Endothelial cell (in vitro differentiated cells): ENCODE data around the gene MCM3AP. TPM values are rescaled to one million over a fixed set of nuclear protein-coding genes. Genes with fewer than 3 reads are reported as not detected.

ENCODE experiments used
- DNase-seq: peaks from one replicate; pipeline ENCODE4 v3.0.0; 2021; ENCODE audit warnings: low spot score
- H3K27ac Mint-ChIP-seq: one replicate; pipeline ENCODE4 v1.8.0; 2021; ENCODE audit warnings: mixed read lengths, inconsistent platforms; ENCODE audit not compliant: unreplicated experiment
- H3K27me3 Mint-ChIP-seq: one replicate; pipeline ENCODE4 v1.8.0; 2021; ENCODE audit warnings: mild to moderate bottlenecking, moderate library complexity, mixed read lengths, inconsistent platforms; ENCODE audit not compliant: unreplicated experiment
- H3K36me3 Mint-ChIP-seq: one replicate; pipeline ENCODE4 v1.8.0; 2021; ENCODE audit warnings: mild to moderate bottlenecking, low read depth, mixed read lengths, inconsistent platforms; ENCODE audit not compliant: unreplicated experiment
- H3K4me1 Mint-ChIP-seq: one replicate; pipeline ENCODE4 v1.8.0; 2021; ENCODE audit warnings: mild to moderate bottlenecking, mixed read lengths, inconsistent platforms; ENCODE audit not compliant: unreplicated experiment
- H3K4me3 Mint-ChIP-seq: one replicate; pipeline ENCODE4 v1.8.0; 2021; ENCODE audit warnings: mild to moderate bottlenecking, mixed read lengths, inconsistent platforms; ENCODE audit not compliant: unreplicated experiment
- H3K9me3 Mint-ChIP-seq: one replicate; pipeline ENCODE4 v1.8.0; 2021; ENCODE audit warnings: mixed read lengths, inconsistent platforms; ENCODE audit not compliant: unreplicated experiment
- CTCF ChIP-seq: fragments of 200-600 bp; sonication (generic); IDR thresholded peaks from one replicate; pipeline ENCODE4 v1.5.0; 2021; ENCODE audit warnings: antibody characterized with exemption; ENCODE audit not compliant: unreplicated experiment
- total RNA-seq: library from RNA; stranded (reverse); fragmentation: NEBNext Ultra II Directional; extraction: Animal tissue kit (Norgen Biotek cat#: 25700); gene quantifications from one replicate; pipeline ENCODE4 v1.2.1, GENCODE V29; 2021; ENCODE audit not compliant: unreplicated experiment

MCM3AP gene
- total RNA-seq, 1 donor from 2014 or later: 92.1 TPM

- H3K36me3 Mint-ChIP-seq: peaks cover 61% of the 10 kb centered on the region
- no peak for TF ChIP-seq CTCF
- no peak overlapping the region for H3K4me3 Mint-ChIP-seq
- no peaks in the 10 kb centered on the region for H3K9me3 Mint-ChIP-seq
- DNase-seq: no peak
- H3K4me1 Mint-ChIP-seq: no peaks in the 10 kb centered on the region
- peaks cover 7% of the 10 kb centered on the region for H3K27me3 Mint-ChIP-seq
- H3K27ac Mint-ChIP-seq: no peak overlapping the region
Measured at GRCh38 chr21:46196733-46197132, 88.7 kb downstream of the MCM3AP start.

- Mint-ChIP-seq H3K27me3 (peaks cover 7% of the 10 kb centered on the region), H3K27ac (no peak overlapping the region), H3K9me3 (no peaks in the 10 kb centered on the region), H3K4me3 (peak overlapping the region; percentile 42), H3K36me3 (peaks cover 69% of the 10 kb centered on the region), H3K4me1 (no peaks in the 10 kb centered on the region)
- no peak for TF ChIP-seq CTCF
- no peak for DNase-seq
Measured at GRCh38 chr21:46195595-46196195, 89.7 kb downstream of the MCM3AP start.

GRCh38 chr21:46194374-46195334, 90.8 kb downstream of the MCM3AP start:
- Mint-ChIP-seq H3K4me1 (no peaks in the 10 kb centered on the region), H3K4me3 (peak overlapping the region; percentile 73), H3K27me3 (peaks cover 9% of the 10 kb centered on the region), H3K27ac (no peak overlapping the region), H3K9me3 (no peaks in the 10 kb centered on the region), H3K36me3 (peaks cover 60% of the 10 kb centered on the region)
- DNase-seq: no peak
- TF ChIP-seq CTCF: no peak

GRCh38 chr21:46193829-46194373, 91.5 kb downstream of the MCM3AP start:
- Mint-ChIP-seq H3K36me3 (peaks cover 58% of the 10 kb centered on the region), H3K4me3 (peak overlapping the region; percentile 73), H3K4me1 (peaks cover 7% of the 10 kb centered on the region), H3K27ac (no peak overlapping the region), H3K27me3 (peaks cover 14% of the 10 kb centered on the region), H3K9me3 (no peaks in the 10 kb centered on the region)
- DNase-seq: no peak
- TF ChIP-seq CTCF: no peak
